GM23338 (cell line): ENCODE data around the gene SSH3. TPM values are rescaled to one million over a fixed set of nuclear protein-coding genes. Genes with fewer than 3 reads are reported as not detected.

Source experiments
- ATAC-seq: fragments of 200-7000 bp; cut with Tn5 transposase; 3 replicates; pipeline ENCODE4 v1.9.1; 2020
- DNase-seq: peaks from one replicate; pipeline ENCODE4 v3.0.0-alpha.2; 2015; ENCODE audit warnings: low spot score
- H2AFZ ChIP-seq: fragments of 200-600 bp; sonication (generic); 2 replicates; pipeline ENCODE4 v1.8.0; 2016; ENCODE audit warnings: antibody characterized with exemption, mild to moderate bottlenecking, moderate library complexity
- H3F3A ChIP-seq: fragments of 200-600 bp; sonication (generic); replicated peaks from 2 replicates; pipeline ENCODE4 v1.8.0; 2017; ENCODE audit warnings: antibody characterized with exemption, mixed run types, low read depth
- H3K27ac ChIP-seq: fragments of 200-600 bp; sonication (generic); 2 replicates; pipeline ENCODE4 v1.6.1; 2016; ENCODE audit warnings: low read depth
- H3K27me3 ChIP-seq: fragments of 200-600 bp; sonication (generic); 2 replicates; pipeline ENCODE4 v1.8.0; 2016; ENCODE audit warnings: mild to moderate bottlenecking, mixed run types, moderate library complexity; ENCODE audit not compliant: insufficient read depth
- H3K36me3 ChIP-seq: fragments of 200-600 bp; sonication (generic); 2 replicates; pipeline ENCODE4 v1.8.0; 2016; ENCODE audit warnings: mild to moderate bottlenecking; ENCODE audit not compliant: insufficient read depth
- H3K4me1 ChIP-seq: fragments of 200-600 bp; sonication (generic); 2 replicates; pipeline ENCODE4 v1.8.0; 2016; ENCODE audit warnings: mild to moderate bottlenecking, moderate library complexity; ENCODE audit not compliant: insufficient read depth
- H3K4me2 ChIP-seq: fragments of 200-600 bp; sonication (generic); 2 replicates; pipeline ENCODE4 v1.7.1; 2017; ENCODE audit warnings: mixed run types
- H3K4me3 ChIP-seq: fragments of 200-600 bp; sonication (generic); 2 replicates; pipeline ENCODE4 v1.6.1; 2016; ENCODE audit warnings: mixed run types
- H3K79me2 ChIP-seq: fragments of 200-600 bp; sonication (generic); replicated peaks from 2 replicates; pipeline ENCODE4 v1.8.0; 2017; ENCODE audit warnings: mild to moderate bottlenecking; ENCODE audit not compliant: insufficient read depth
- H3K9me2 ChIP-seq: fragments of 200-600 bp; sonication (generic); 2 replicates; pipeline ENCODE4 v1.8.0; 2017; ENCODE audit not compliant: insufficient read depth
- H4K20me1 ChIP-seq: fragments of 200-600 bp; sonication (generic); replicated peaks from 2 replicates; pipeline ENCODE4 v1.8.0; 2017; ENCODE audit warnings: mild to moderate bottlenecking; ENCODE audit not compliant: insufficient read depth
- H3K27ac Mint-ChIP-seq: 2 replicates; pipeline ENCODE4 v1.8.0; 2020; ENCODE audit warnings: inconsistent platforms, mild to moderate bottlenecking, moderate library complexity, mixed read lengths
- H3K27me3 Mint-ChIP-seq: 3 replicates; pipeline ENCODE4 v1.8.0; 2022; ENCODE audit warnings: low read depth, mild to moderate bottlenecking, moderate library complexity, mixed read lengths, inconsistent platforms; ENCODE audit not compliant: insufficient read depth, poor library complexity
- H3K36me3 Mint-ChIP-seq: 3 replicates; pipeline ENCODE4 v1.8.0; 2021; ENCODE audit warnings: low read depth, mild to moderate bottlenecking, inconsistent platforms, moderate library complexity, mixed read lengths
- H3K4me1 Mint-ChIP-seq: 3 replicates; pipeline ENCODE4 v1.8.0; 2020; ENCODE audit warnings: mild to moderate bottlenecking, inconsistent platforms, mixed read lengths
- H3K4me3 Mint-ChIP-seq: 3 replicates; pipeline ENCODE4 v1.8.0; 2021; ENCODE audit warnings: moderate library complexity, mild to moderate bottlenecking, inconsistent platforms, mixed read lengths
- H3K9me3 Mint-ChIP-seq: 3 replicates; pipeline ENCODE4 v1.8.0; 2020; ENCODE audit warnings: moderate library complexity, mild to moderate bottlenecking, inconsistent platforms, mixed read lengths
- CREB1 ChIP-seq: fragments of 250-450 bp; sonication (Bioruptor Pico); IDR thresholded peaks from 2 replicates; pipeline ENCODE4 v1.5.0; 2020; ENCODE audit warnings: low read depth, mild to moderate bottlenecking, moderate library complexity
- CTCF ChIP-seq, 2 experiments: fragments of 200-600 bp in 1 of 2; sonication (generic) in 1 of 2; conservative IDR thresholded peaks; 2 replicates each; pipeline versions ENCODE4 v1.5.1 to v1.6.1; 2016 to 2017; ENCODE audit warnings: antibody characterized with exemption in 2 of 2, low read depth in 2 of 2, mild to moderate bottlenecking in 2 of 2, moderate library complexity in 1 of 2
- EZH2 ChIP-seq: fragments of 200-600 bp; sonication (generic); IDR thresholded peaks from one replicate; pipeline ENCODE4 v1.8.0; 2017; ENCODE audit warnings: antibody characterized with exemption, mild to moderate bottlenecking, low read depth; ENCODE audit not compliant: unreplicated experiment
- REST ChIP-seq: IDR thresholded peaks from one replicate; pipeline ENCODE4 v1.6.1; 2018; ENCODE audit warnings: antibody characterized with exemption; ENCODE audit not compliant: unreplicated experiment
- ZNF331 ChIP-seq: fragments of 250-450 bp; sonication (Bioruptor Pico); IDR thresholded peaks from 2 replicates; pipeline ENCODE4 v1.5.0; 2020; ENCODE audit warnings: low read depth, mild to moderate bottlenecking, moderate library complexity
- polyA plus RNA-seq: library from polyadenylated mRNA; unstranded; fragments of >200 nt; fragmentation: Nextera tagmentation; extraction: Ambion mirVana; gene quantifications from 2 replicates; pipeline ENCODE4 v1.2.1, GENCODE V29; 2016
- total RNA-seq: library from RNA; depleted of rRNA; stranded (reverse); fragments of >200 nt; shearing (Covaris generic); gene quantifications from 2 replicates; pipeline ENCODE4 v1.2.3, GENCODE V29; 2014

Gene SSH3
- total and polyA plus RNA-seq, 2 experiments from 2014 or later = 17.8 to 40.0 TPM

GRCh38 chr11:67261640-67261945, 41.7 kb upstream of the SSH3 start:
- Histone ChIP-seq H3K79me2 (no peaks in the 10 kb centered on the region), H4K20me1 (no peaks in the 10 kb centered on the region; the same call in 1 of the 2 replicates), H3K27ac (no peak overlapping the region), H2AFZ (peak overlapping the region; percentile 90), H3K4me1 (peaks cover 13% of the 10 kb centered on the region), H3K36me3 (peaks cover 7% of the 10 kb centered on the region), H3K4me2 (peak overlapping the region; percentile 94), H3K9me2 (no peaks in the 10 kb centered on the region), H3F3A (peaks cover 18% of the 10 kb centered on the region), H3K27me3 (no peaks in the 10 kb centered on the region), H3K4me3 (peak overlapping the region; percentile 64)
- ATAC-seq = no peak; the same call in 1 of the 3 replicates
- TF ChIP-seq REST (no peak), CTCF (conservative IDR thresholded peaks at IDR 0.05; ENCODE audit: low read depth in 2 of 2) (peak; percentile 14 to 25; a peak in 3 of 4 replicates), EZH2 (no peak)
- Mint-ChIP-seq H3K9me3 (no peaks in the 10 kb centered on the region), H3K27ac (no peak overlapping the region), H3K27me3 (peaks cover 21% of the 10 kb centered on the region), H3K4me1 (peaks cover 18% of the 10 kb centered on the region), H3K4me3 (peak overlapping the region; percentile 56; the same call in 2 of the 3 replicates), H3K36me3 (peaks cover 10% of the 10 kb centered on the region)
- no peak for DNase-seq

GRCh38 chr11:67261946-67262681, 41.2 kb upstream of the SSH3 start:
- no peaks in the 10 kb centered on the region for H3K27me3 ChIP-seq
- peak overlapping the region; percentile 94 for H3K4me2 ChIP-seq
- Mint-ChIP-seq H3K9me3 (no peaks in the 10 kb centered on the region), H3K27me3 (peaks cover 21% of the 10 kb centered on the region), H3K4me3 (peak overlapping the region; percentile 56), H3K4me1 (peaks cover 18% of the 10 kb centered on the region), H3K36me3 (peaks cover 5% of the 10 kb centered on the region; the same call in 2 of the 3 replicates), H3K27ac (no peak overlapping the region)
- H3K27ac ChIP-seq = no peak overlapping the region
- H3F3A ChIP-seq = peaks cover 14% of the 10 kb centered on the region
- H3K36me3 ChIP-seq = peaks cover 2% of the 10 kb centered on the region
- H3K9me2 ChIP-seq = no peaks in the 10 kb centered on the region
- no peaks in the 10 kb centered on the region; the same call in 1 of the 2 replicates for H4K20me1 ChIP-seq
- peaks cover 13% of the 10 kb centered on the region for H3K4me1 ChIP-seq
- ATAC-seq = peak; percentile 6
- peak overlapping the region; percentile 64 for H3K4me3 ChIP-seq
- DNase-seq = peak; percentile 60
- H2AFZ ChIP-seq = peak overlapping the region; percentile 90
- H3K79me2 ChIP-seq = peaks cover 5% of the 10 kb centered on the region; the same call in 1 of the 2 replicates
- TF ChIP-seq CREB1 (no peak), ZNF331 (CRISPR knock-in tag) (no peak), CTCF (conservative IDR thresholded peaks at IDR 0.05; ENCODE audit: low read depth in 2 of 2) (0 out of 4 replicates have a peak, but pooled peaks of 1 of the 2 experiments have one; percentile 5)
